Hypothalamus (tissue), 51 donors: ENCODE data around the gene SIRT4.
"Not testable (repeated sequence)": the region's sequence is repeated elsewhere in the genome, so short reads cannot be mapped to it uniquely, and the experiment has no call there.

Source experiments
- DNase-seq, 51 donors: peaks; one replicate each; lab custom pipeline; 2025; lab: John Stamatoyannopoulos, UW

Gene SIRT4

GRCh38 chr12:120332523-120332922 lies 30.4 kb downstream of the SIRT4 start:
- no peak for DNase-seq

- peak in 17 of 51 donors; percentile 3 to 42 (median 13) for DNase-seq
These were observed 33.3 kb downstream of the SIRT4 start for GRCh38 chr12:120335447-120335846.

GRCh38 chr12:120336392-120336791 lies 34.3 kb downstream of the SIRT4 start:
- not testable (repeated sequence) for DNase-seq

GRCh38 chr12:120337730-120338129 lies 35.6 kb downstream of the SIRT4 start:
- DNase-seq: no peak

GRCh38 chr12:120339256-120339655 lies 37.1 kb downstream of the SIRT4 start:
- no peak for DNase-seq

GRCh38 chr12:120342175-120343038 lies 40.3 kb downstream of the SIRT4 start:
- DNase-seq: no peak

GRCh38 chr12:120343039-120343537 lies 41.0 kb downstream of the SIRT4 start:
- DNase-seq: no peak

- no peak for DNase-seq
These were observed 41.6 kb downstream of the SIRT4 start for GRCh38 chr12:120343692-120344091.

- no peak for DNase-seq
These were observed 43.9 kb downstream of the SIRT4 start for GRCh38 chr12:120346031-120346430.

- DNase-seq: no peak
These were observed 44.6 kb downstream of the SIRT4 start for GRCh38 chr12:120346681-120347080.

GRCh38 chr12:120347766-120348165 lies 45.6 kb downstream of the SIRT4 start:
- no peak for DNase-seq

- DNase-seq: peak in 9 of 51 donors; percentile 4 to 34 (median 10)
These were observed 48.6 kb downstream of the SIRT4 start for GRCh38 chr12:120350576-120351350.

- no peak for DNase-seq
These were observed 50.0 kb downstream of the SIRT4 start for GRCh38 chr12:120352117-120352516.

- DNase-seq: no peak
These were observed 51.0 kb downstream of the SIRT4 start for GRCh38 chr12:120353136-120353535.

- no peak for DNase-seq
These were observed 51.6 kb downstream of the SIRT4 start for GRCh38 chr12:120353556-120354317.

GRCh38 chr12:120356567-120357030 lies 54.5 kb downstream of the SIRT4 start:
- DNase-seq: peak in 50 of 51 donors; percentile 13 to 83 (median 63)

GRCh38 chr12:120357104-120357503 lies 55.0 kb downstream of the SIRT4 start:
- no peak for DNase-seq

- DNase-seq: no peak
These were observed 56.4 kb downstream of the SIRT4 start for GRCh38 chr12:120358412-120359100.

- no peak for DNase-seq
These were observed 57.0 kb downstream of the SIRT4 start for GRCh38 chr12:120359128-120359527.
